ENCODE measurements around the gene NDE1.
"Not testable (repeated sequence)": the region's sequence is repeated elsewhere in the genome, so short reads cannot be mapped to it uniquely, and the experiment has no call there.

NDE1 gene

DNA sequence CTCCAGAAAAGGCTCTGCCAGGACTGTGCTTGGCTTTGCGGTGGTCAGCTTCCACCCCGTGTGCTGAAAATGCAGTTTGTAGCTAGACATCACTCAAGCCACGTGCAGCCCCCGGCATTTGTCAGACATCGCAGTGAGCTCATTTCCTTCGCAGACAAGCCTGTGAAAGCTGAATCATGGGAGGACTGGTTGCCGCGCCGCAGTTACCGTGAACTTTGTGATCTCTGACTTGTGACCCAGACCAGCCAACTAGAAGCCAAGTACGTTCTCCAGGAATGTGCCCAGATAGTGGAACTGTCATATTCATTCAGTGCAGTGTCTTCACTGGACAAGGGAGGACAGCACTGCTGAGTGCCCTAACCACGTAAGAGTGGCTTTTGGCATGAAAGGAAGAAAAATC lies 58.1 kb downstream of the NDE1 start:
- H3K4me1 ChIP-seq (ENCODE audit: control insufficient read depth, insufficient read depth, low read length, poor library complexity, severe bottlenecking) = no peaks in the 10 kb centered on the region
- DNase-seq = no peak
- H3K27ac ChIP-seq (ENCODE audit: insufficient read depth, low read length, poor library complexity, severe bottlenecking) = no peak overlapping the region
- no peaks in the 10 kb centered on the region for H3K27me3 ChIP-seq (replicated peaks; ENCODE audit: control insufficient read depth, insufficient read depth, low read length, poor library complexity, severe bottlenecking)
- H3K9me3 ChIP-seq (ENCODE audit: control insufficient read depth, low read length) = no peaks in the 10 kb centered on the region
- H3K36me3 ChIP-seq (ENCODE audit: control insufficient read depth, insufficient read depth, low read length) = peaks cover 13% of the 10 kb centered on the region
- no peak overlapping the region for H3K4me3 ChIP-seq (ENCODE audit: insufficient read depth, low read depth, low read length, poor library complexity, severe bottlenecking)

GRCh38 chr16:15708997-15709396 lies 59.0 kb downstream of the NDE1 start:
- DNase-seq = no peak
- H3K27me3 ChIP-seq (replicated peaks; ENCODE audit: control insufficient read depth, insufficient read depth, low read length, poor library complexity, severe bottlenecking) = no peaks in the 10 kb centered on the region
- H3K4me1 ChIP-seq (ENCODE audit: control insufficient read depth, insufficient read depth, low read length, poor library complexity, severe bottlenecking) = no peaks in the 10 kb centered on the region
- no peak overlapping the region for H3K27ac ChIP-seq (ENCODE audit: insufficient read depth, low read length, poor library complexity, severe bottlenecking)
- no peaks in the 10 kb centered on the region for H3K9me3 ChIP-seq (ENCODE audit: control insufficient read depth, low read length)
- H3K36me3 ChIP-seq (ENCODE audit: control insufficient read depth, insufficient read depth, low read length) = peaks cover 13% of the 10 kb centered on the region
- no peak overlapping the region for H3K4me3 ChIP-seq (ENCODE audit: insufficient read depth, low read depth, low read length, poor library complexity, severe bottlenecking)

DNA sequence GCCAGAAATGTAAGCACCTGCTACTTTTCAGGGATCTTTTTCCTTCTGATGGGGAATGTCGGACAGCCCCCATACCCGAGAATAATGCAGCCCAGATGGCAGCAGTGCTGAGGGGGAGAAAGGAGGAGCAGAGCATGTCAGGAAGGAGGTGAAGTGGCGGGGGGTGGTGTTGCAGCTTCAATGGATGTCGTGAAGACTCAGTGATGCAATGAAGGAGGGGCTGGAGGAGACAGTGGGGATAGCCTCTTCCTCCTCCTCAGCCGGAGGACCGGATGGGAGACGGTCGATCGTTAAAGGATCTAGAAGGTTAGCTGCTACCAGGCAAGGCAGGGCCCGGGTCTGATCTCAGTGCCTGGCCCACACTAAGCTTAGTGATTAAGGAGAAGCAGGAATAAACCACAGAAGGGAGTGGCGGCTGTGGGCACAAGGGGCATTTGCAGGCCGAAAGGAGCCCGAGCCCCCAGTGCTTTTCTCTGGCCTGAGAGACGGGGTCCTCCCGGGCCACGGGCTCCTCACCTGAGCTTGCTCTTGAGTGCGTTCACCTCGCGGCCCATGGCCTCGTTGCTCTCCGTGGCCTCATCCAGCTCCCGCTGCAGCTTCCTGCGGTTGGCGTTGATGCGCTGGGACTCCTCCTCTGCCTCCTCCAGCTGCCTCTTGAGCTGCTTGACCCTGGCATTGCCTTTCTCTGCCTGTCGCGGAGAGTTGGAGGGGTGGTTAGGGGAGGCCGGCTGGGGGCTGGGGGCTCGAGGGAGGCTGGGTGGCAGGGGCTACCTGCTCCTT lies 64.5 kb downstream of the NDE1 start:
- H3K36me3 ChIP-seq (ENCODE audit: control insufficient read depth, insufficient read depth, low read length) = peaks cover 36% of the 10 kb centered on the region
- no peak overlapping the region for H3K27ac ChIP-seq (ENCODE audit: insufficient read depth, low read length, poor library complexity, severe bottlenecking)
- H3K4me1 ChIP-seq (ENCODE audit: control insufficient read depth, insufficient read depth, low read length, poor library complexity, severe bottlenecking) = no peaks in the 10 kb centered on the region
- no peaks in the 10 kb centered on the region for H3K9me3 ChIP-seq (ENCODE audit: control insufficient read depth, low read length)
- H3K4me3 ChIP-seq (ENCODE audit: insufficient read depth, low read depth, low read length, poor library complexity, severe bottlenecking) = no peak overlapping the region
- H3K27me3 ChIP-seq (replicated peaks; ENCODE audit: control insufficient read depth, insufficient read depth, low read length, poor library complexity, severe bottlenecking) = no peaks in the 10 kb centered on the region
- DNase-seq = no peak

DNA sequence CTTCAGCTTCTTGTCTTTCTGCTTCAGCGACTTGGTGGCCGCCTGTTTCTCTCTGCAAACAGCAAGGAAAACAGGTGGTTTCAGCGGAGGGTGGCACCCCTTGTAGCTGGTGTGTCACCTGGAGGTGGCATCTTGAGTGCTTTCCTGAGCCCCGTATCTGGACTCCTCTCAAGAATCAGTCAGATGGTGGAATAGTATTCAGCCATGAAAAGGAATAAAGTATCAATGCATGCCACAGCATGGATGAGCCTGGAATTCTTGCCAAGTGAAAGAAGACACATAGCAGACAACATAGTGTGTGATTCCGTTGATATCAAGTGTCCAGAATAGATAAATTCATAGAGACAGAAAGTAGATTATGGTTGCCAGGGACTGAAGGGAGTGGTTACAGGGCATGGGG lies 65.2 kb downstream of the NDE1 start:
- no peak overlapping the region for H3K27ac ChIP-seq (ENCODE audit: insufficient read depth, low read length, poor library complexity, severe bottlenecking)
- no peaks in the 10 kb centered on the region for H3K4me1 ChIP-seq (ENCODE audit: control insufficient read depth, insufficient read depth, low read length, poor library complexity, severe bottlenecking)
- DNase-seq = no peak
- no peak overlapping the region for H3K4me3 ChIP-seq (ENCODE audit: insufficient read depth, low read depth, low read length, poor library complexity, severe bottlenecking)
- H3K27me3 ChIP-seq (replicated peaks; ENCODE audit: control insufficient read depth, insufficient read depth, low read length, poor library complexity, severe bottlenecking) = no peaks in the 10 kb centered on the region
- no peaks in the 10 kb centered on the region for H3K9me3 ChIP-seq (ENCODE audit: control insufficient read depth, low read length)
- H3K36me3 ChIP-seq (ENCODE audit: control insufficient read depth, insufficient read depth, low read length) = peaks cover 36% of the 10 kb centered on the region

- DNase-seq = no peak
- Histone ChIP-seq H3K4me3 (ENCODE audit: insufficient read depth, low read depth, low read length, poor library complexity, severe bottlenecking) (no peak overlapping the region), H3K4me1 (ENCODE audit: control insufficient read depth, insufficient read depth, low read length, poor library complexity, severe bottlenecking) (no peaks in the 10 kb centered on the region), H3K27me3 (replicated peaks; ENCODE audit: control insufficient read depth, insufficient read depth, low read length, poor library complexity, severe bottlenecking) (no peaks in the 10 kb centered on the region), H3K36me3 (ENCODE audit: control insufficient read depth, insufficient read depth, low read length) (peaks cover 45% of the 10 kb centered on the region), H3K27ac (ENCODE audit: insufficient read depth, low read length, poor library complexity, severe bottlenecking) (no peak overlapping the region), H3K9me3 (ENCODE audit: control insufficient read depth, low read length) (no peaks in the 10 kb centered on the region)
Measured at GRCh38 chr16:15716694-15717447, 66.8 kb downstream of the NDE1 start.

- Histone ChIP-seq H3K4me3 (ENCODE audit: insufficient read depth, low read depth, low read length, poor library complexity, severe bottlenecking) (no peak overlapping the region), H3K4me1 (ENCODE audit: control insufficient read depth, insufficient read depth, low read length, poor library complexity, severe bottlenecking) (no peaks in the 10 kb centered on the region), H3K36me3 (ENCODE audit: control insufficient read depth, insufficient read depth, low read length) (peaks cover 63% of the 10 kb centered on the region), H3K27ac (ENCODE audit: insufficient read depth, low read length, poor library complexity, severe bottlenecking) (no peak overlapping the region), H3K9me3 (ENCODE audit: control insufficient read depth, low read length) (no peaks in the 10 kb centered on the region), H3K27me3 (replicated peaks; ENCODE audit: control insufficient read depth, insufficient read depth, low read length, poor library complexity, severe bottlenecking) (no peaks in the 10 kb centered on the region)
- DNase-seq = no peak
Measured at GRCh38 chr16:15721018-15721417, 71.0 kb downstream of the NDE1 start.

- Histone ChIP-seq H3K4me1 (ENCODE audit: control insufficient read depth, insufficient read depth, low read length, poor library complexity, severe bottlenecking) (no peaks in the 10 kb centered on the region), H3K27ac (ENCODE audit: insufficient read depth, low read length, poor library complexity, severe bottlenecking) (no peak overlapping the region), H3K27me3 (replicated peaks; ENCODE audit: control insufficient read depth, insufficient read depth, low read length, poor library complexity, severe bottlenecking) (no peaks in the 10 kb centered on the region), H3K4me3 (ENCODE audit: insufficient read depth, low read depth, low read length, poor library complexity, severe bottlenecking) (no peak overlapping the region), H3K9me3 (ENCODE audit: control insufficient read depth, low read length) (no peaks in the 10 kb centered on the region), H3K36me3 (ENCODE audit: control insufficient read depth, insufficient read depth, low read length) (peaks cover 48% of the 10 kb centered on the region)
- no peak for DNase-seq
Measured at GRCh38 chr16:15723808-15724207, 73.8 kb downstream of the NDE1 start.

- H3K36me3 ChIP-seq (ENCODE audit: control insufficient read depth, insufficient read depth, low read length) = peaks cover 41% of the 10 kb centered on the region
- no peak overlapping the region for H3K4me3 ChIP-seq (ENCODE audit: insufficient read depth, low read depth, low read length, poor library complexity, severe bottlenecking)
- no peaks in the 10 kb centered on the region for H3K27me3 ChIP-seq (replicated peaks; ENCODE audit: control insufficient read depth, insufficient read depth, low read length, poor library complexity, severe bottlenecking)
- no peaks in the 10 kb centered on the region for H3K9me3 ChIP-seq (ENCODE audit: control insufficient read depth, low read length)
- no peaks in the 10 kb centered on the region for H3K4me1 ChIP-seq (ENCODE audit: control insufficient read depth, insufficient read depth, low read length, poor library complexity, severe bottlenecking)
- H3K27ac ChIP-seq (ENCODE audit: insufficient read depth, low read length, poor library complexity, severe bottlenecking) = no peak overlapping the region
- DNase-seq = no peak
Measured at GRCh38 chr16:15725641-15726240, 75.7 kb downstream of the NDE1 start.

DNA sequence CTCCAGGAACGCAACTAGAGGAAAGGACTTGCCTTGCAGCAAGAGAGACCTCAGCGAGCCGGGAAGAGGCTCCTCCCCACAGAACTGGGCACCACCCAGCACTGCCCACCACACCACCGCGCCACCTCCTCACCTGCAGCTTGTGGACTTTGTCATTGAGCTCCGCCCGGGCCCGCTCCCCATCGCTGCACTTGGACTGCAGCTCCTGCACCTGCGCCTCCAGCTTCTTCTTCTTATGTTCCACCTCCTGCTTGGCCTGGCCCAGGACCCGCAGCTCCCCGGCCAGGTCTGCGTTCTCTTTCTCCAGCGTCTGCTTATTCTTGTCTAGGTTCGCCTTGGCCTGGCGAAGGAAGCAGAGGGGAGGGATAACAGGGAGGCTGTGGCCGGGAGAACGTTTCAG lies 76.7 kb downstream of the NDE1 start:
- no peak for DNase-seq
- H3K27me3 ChIP-seq (replicated peaks; ENCODE audit: control insufficient read depth, insufficient read depth, low read length, poor library complexity, severe bottlenecking) = no peaks in the 10 kb centered on the region
- no peak overlapping the region for H3K27ac ChIP-seq (ENCODE audit: insufficient read depth, low read length, poor library complexity, severe bottlenecking)
- H3K9me3 ChIP-seq (ENCODE audit: control insufficient read depth, low read length) = no peaks in the 10 kb centered on the region
- no peak overlapping the region for H3K4me3 ChIP-seq (ENCODE audit: insufficient read depth, low read depth, low read length, poor library complexity, severe bottlenecking)
- H3K4me1 ChIP-seq (ENCODE audit: control insufficient read depth, insufficient read depth, low read length, poor library complexity, severe bottlenecking) = no peaks in the 10 kb centered on the region
- H3K36me3 ChIP-seq (ENCODE audit: control insufficient read depth, insufficient read depth, low read length) = peaks cover 33% of the 10 kb centered on the region

DNA sequence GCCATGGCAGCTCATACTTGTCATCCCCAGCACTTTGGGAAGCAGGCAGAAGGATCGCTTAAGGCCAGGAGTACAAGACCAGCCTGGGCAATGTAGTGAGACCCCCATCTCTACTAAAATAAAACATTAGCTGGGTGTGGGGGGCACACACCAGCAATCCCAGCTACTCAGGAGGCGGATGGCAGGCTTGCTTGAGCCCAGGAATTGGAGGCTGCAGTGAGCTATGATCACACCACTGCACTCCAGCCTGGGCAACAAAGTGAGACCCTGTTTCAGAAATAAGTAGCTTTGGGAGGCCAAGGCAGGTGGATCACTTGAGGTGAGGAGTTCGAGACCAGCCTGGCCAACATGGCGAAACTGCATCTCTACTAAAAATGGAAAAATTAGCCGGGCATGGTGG lies 77.7 kb downstream of the NDE1 start:
- H3K27ac ChIP-seq (ENCODE audit: insufficient read depth, low read length, poor library complexity, severe bottlenecking); H3K9me3 ChIP-seq (ENCODE audit: control insufficient read depth, low read length); H3K4me3 ChIP-seq (ENCODE audit: insufficient read depth, low read depth, low read length, poor library complexity, severe bottlenecking); H3K4me1 ChIP-seq (ENCODE audit: control insufficient read depth, insufficient read depth, low read length, poor library complexity, severe bottlenecking); H3K27me3 ChIP-seq (replicated peaks; ENCODE audit: control insufficient read depth, insufficient read depth, low read length, poor library complexity, severe bottlenecking); DNase-seq: not testable (repeated sequence)
- H3K36me3 ChIP-seq (ENCODE audit: control insufficient read depth, insufficient read depth, low read length) = peaks cover 33% of the 10 kb centered on the region

Measured in effector memory CD4-positive, alpha-beta T cell (primary cell).